IPS DF 19.7 (cell line): ENCODE data around the gene MX2.
A peak's percentile ranks its signal among the peaks of the same experiment; 100 is the strongest.
"Not testable (repeated sequence)": the region's sequence is repeated elsewhere in the genome, so short reads cannot be mapped to it uniquely, and the experiment has no call there.

Experiments
- DNase-seq: peaks from one replicate; pipeline ENCODE4 v3.0.0-alpha.2; 2013; ENCODE audit warnings: low read depth, low spot score

Gene MX2

GRCh38 chr21:41417505-41417904 lies 55.7 kb downstream of the MX2 start:
- not testable (repeated sequence) for DNase-seq

GRCh38 chr21:41418393-41418792 lies 56.6 kb downstream of the MX2 start:
- DNase-seq, result no peak

- no peak for DNase-seq
These were observed 57.3 kb downstream of the MX2 start for GRCh38 chr21:41418956-41419680.

- peak; percentile 35 for DNase-seq
These were observed 58.4 kb downstream of the MX2 start for GRCh38 chr21:41419921-41420862.

DNA sequence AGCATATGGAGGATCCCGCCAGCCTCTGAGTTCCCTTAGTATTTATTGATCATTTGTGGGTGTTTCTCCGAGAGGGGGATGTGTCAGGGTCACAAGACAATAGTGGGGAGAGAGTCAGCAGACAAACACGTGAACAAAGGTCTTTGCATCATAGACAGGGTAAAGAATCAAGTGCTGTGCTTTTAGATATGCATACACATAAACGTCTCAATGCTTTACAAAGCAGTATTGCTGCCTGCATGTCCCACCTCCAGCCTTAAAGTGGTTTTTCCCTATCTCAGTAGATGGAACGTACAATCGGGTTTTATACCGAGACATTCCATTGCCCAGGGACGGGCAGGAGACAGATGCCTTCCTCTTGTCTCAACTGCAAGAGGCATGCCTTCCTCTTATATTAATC lies 59.2 kb downstream of the MX2 start:
- not testable (repeated sequence) for DNase-seq

DNA sequence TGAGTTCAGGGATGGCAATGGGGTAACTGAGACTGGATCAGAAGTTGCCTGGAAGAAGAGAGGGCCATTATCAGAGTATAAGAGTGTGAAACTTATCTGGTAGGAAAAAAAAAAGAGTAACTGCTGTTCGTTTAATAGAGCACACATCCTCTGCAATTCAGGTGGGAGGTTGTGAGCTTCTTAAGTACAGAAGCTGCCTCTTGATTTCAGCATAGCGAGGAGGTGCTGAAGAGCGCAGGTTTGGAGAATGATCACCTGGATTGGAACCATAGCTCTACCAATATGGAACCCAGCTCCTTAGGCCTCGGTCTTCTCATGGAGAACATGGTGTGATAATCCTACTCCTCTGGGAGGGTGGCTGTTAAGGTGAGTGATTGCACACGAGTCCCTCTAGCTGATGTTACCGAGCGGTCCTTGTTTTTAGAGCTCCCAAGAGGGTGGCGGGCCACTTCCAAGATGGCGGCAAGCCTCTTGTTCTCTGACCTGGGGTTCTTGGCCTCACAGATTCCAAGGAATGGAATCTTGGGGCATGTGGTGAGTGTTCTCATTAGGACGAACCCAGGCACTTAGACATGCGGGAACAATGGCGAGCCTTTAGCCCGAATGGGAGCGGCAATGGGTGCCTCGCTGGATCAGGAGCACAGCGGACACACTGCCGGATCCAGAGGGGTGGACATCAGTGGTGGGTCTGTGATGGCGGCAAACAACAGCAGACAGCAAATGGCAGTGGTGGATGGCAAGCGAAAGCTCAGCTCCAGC lies 60.9 kb downstream of the MX2 start:
- DNase-seq, result no peak

DNA sequence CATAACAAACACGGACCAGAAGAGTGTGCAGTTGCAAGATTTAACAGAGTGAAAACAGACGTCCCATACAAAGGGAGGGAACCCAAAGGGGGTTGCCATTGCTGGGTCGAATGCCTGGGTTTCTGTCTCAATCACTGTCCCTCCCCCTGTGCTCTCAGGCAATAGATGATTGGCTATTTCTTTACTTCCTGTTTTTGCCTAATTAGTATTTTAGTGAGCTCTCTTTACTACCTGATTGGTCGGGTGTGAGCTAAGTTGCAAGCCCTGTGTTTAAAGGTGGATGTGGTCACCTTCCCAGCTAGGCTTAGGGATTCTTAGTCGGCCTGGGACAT lies 61.4 kb downstream of the MX2 start:
- not testable (repeated sequence) for DNase-seq

GRCh38 chr21:41425588-41425953 lies 63.7 kb downstream of the MX2 start:
- DNase-seq, result no peak

DNA sequence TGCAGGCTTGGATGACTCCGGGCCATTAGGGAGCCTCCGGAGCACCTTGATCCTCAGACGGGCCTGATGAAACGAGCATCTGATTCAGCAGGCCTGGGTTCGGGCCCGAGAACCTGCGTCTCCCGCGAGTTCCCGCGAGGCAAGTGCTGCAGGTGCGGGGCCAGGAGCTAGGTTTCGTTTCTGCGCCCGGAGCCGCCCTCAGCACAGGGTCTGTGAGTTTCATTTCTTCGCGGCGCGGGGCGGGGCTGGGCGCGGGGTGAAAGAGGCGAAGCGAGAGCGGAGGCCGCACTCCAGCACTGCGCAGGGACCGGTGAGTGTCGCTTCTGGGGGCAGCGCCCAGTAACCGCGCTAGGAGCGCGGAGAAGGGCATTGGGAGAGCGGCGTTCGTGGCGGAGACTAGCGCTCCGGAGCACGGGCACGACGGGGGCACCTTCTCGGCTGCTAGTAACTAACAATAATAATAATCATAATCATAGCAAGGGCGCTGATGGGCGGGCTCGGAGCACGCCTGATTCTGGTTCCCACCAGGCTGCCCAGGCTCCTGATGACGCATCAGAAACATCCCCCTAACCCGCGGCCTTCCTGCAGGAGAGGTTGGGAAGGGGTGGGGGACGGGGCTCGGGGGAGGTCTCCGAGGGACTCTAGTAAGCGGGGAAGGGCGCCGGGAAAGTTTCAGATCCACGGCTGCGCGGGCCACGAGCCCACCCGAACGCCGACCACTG lies 64.3 kb downstream of the MX2 start, which contains the start of gene MX1:
Gene MX1 (plus strand): TSS at position 286 of the 722 bp plus-strand sequence. CDS start 5,832 bp downstream, outside the sequence.
- peak; percentile 20 for DNase-seq

DNA sequence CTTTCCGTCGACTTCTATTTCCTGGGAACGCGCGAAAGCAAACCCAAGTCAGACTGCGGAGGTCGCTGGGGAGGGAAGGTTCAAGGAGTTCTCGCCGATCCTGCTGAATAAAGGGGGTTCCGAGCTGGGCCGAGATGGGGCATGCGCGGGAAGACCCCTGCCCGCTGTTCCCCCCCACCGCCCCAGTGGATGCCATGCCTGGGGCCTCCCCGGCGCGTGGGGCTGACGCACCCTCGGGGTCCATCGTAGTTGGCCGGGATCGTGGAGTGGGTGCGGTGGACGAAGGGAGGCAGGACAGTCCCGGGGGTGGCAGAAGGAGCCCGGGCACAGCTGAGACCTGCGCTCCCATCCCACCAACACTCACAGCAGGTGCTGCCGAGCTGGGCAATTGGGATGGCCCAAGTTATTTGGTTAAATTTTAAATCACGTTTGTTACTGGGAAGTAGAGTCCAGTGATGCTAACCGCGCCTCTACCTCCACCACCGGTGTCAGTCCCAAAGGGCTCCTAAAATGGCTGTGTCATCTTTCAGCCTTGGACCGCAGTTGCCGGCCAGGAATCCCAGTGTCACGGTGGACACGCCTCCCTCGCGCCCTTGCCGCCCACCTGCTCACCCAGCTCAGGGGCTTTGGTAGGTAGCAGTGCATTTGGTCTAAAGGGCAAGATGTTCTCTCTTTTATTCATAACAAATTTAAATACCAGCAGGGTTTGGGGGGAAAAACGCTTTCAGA lies 65.0 kb downstream of the MX2 start:
- DNase-seq, result no peak

DNA sequence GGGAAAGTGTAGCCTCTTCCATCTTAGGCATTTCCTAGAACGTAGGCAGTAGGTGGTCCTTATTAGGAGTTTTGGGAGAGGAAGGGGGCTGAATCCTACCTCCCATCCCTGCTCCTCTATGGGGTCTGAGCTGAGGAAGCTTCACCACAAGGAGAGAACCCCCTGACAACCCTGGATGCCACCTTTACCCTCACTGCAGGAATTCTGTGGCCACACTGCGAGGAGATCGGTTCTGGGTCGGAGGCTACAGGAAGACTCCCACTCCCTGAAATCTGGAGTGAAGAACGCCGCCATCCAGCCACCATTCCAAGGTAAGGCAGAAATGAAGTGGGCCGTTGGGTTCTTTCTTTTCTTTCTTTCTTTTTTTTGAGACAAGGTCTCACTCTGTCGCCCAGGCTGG lies 65.7 kb downstream of the MX2 start:
- no peak for DNase-seq

GRCh38 chr21:41428311-41428710 lies 66.5 kb downstream of the MX2 start:
- DNase-seq, result no peak

DNA sequence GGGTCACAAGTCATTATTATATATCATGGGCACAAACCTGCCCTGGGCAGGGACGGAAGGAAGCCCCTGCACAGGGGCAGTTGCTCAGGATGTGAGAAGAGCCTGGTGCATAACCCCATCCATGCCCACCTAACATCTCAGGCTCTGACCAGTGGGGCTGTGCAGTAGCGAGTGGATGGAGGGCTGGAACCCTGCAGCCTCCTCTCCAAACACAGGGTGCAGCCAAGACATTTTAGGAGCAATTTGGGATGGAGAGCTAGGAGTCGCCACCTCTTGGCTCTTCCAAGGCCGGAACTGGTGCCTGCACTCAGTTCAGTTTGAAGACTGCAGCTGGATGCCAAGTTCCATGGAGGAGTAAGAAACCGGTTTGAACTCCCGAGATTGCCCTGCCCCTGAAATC lies 67.0 kb downstream of the MX2 start:
- no peak for DNase-seq

- no peak for DNase-seq
These were observed 67.5 kb downstream of the MX2 start for GRCh38 chr21:41429305-41429704.

GRCh38 chr21:41429925-41430491 lies 68.2 kb downstream of the MX2 start:
- DNase-seq, result no peak

DNA sequence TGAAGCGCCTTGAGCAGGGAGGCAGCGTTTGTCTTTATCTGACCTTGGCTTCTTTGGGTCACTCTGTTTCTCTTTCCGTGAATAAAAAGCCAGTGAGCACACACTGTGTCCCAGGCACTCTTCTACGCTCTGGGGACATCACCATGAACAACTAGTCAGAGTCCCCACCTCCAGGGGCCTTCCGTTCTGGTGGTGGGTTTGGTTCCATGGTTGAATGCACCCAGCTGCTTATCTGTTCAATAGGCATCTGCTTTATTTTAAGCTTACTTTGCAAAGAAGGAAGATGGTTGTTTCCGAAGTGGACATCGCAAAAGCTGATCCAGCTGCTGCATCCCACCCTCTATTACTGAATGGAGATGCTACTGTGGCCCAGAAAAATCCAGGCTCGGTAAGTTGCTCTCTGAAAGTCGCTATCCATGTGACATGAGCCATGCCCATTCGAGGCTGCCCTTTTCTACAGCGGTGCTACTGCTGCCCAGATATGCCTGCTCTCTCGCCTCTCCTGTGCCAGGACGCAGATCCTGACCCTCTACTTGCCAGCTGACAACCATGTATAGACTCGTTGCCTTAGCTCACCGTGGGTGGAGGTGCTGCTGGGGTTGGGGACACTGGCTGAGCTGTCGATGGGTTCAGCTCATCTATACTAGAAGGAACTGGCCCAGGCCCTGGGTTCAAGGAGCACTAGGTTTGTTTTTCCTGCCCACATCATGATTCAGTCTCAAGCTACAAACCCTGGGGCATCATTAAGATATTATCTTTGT lies 70.1 kb downstream of the MX2 start:
- DNase-seq, result no peak

DNA sequence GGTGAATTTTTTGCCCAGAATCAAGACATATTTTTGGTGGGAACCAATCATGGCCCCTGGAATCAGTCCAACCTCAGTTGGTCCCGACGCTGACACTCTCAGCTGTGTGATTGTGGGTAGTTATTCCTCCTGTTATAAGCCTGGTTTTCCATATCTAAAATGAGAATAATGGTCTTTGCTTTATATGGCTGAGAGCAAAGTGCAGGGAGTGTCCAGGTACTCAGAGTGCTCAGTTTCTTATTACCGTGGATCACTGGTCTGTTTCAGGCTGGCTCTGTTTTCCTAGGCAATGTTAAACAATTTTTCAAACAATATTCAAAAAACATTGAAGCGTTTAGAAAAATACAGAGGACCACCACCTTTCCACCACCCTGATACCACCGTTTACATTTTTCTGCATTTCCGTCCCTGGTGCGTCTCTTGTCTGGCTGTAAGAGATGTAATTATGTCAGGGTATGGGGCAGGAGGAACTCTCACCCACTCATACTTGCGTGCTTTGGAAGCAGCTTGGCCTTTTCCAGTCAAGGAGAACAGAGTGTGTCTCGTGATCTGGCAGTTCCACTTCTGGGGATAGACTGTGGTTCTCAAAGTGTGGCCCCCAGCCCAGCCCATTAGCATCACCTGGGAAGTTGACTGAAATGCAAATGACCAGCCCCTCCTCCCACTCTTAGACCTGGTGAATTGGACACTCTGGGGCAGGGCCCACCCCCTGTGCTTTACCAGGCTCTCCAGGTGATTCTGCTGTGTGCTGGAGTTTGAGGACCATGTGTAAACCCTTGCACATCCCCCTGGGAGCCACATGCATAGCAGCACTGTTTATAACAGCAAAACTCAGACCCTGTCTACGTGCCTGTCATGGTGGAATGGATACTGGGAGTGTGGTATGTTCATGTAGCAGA lies 71.0 kb downstream of the MX2 start:
- DNase-seq, result no peak

GRCh38 chr21:41433566-41433965 lies 71.7 kb downstream of the MX2 start:
- DNase-seq, result no peak

- no peak for DNase-seq
These were observed 73.9 kb downstream of the MX2 start for GRCh38 chr21:41435706-41436105.
